GM21723 (cell line): ENCODE data around the gene ATXN2.
"Not testable (repeated sequence)": the region's sequence is repeated elsewhere in the genome, so short reads cannot be mapped to it uniquely, and the experiment has no call there.

Experiments
- ATAC-seq: cut with Tn5 transposase; IDR thresholded peaks from one replicate; pipeline ENCODE4 v1.9.1; 2021; ENCODE audit warnings: mild to moderate bottlenecking, moderate library complexity; ENCODE audit not compliant: unreplicated experiment

The ATXN2 gene

DNA sequence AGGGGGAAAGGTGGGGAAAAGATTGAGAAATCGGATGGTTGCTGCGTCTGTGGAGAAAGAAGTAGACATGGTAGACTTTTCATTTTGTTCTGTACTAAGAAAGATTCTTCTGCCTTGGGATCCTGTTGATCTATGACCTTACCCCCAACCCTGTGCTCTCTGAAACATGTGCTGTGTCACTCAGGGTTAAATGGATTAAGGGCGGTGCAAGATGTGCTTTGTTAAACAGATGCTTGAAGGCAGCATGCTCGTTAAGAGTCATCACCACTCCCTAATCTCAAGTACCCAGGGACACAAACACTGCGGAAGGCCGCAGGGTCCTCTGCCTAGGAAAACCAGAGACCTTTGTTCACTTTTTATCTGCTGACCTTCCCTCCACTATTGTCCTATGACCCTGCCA, 91.4 kb downstream of the ATXN2 start:
- not testable (repeated sequence) for ATAC-seq

DNA sequence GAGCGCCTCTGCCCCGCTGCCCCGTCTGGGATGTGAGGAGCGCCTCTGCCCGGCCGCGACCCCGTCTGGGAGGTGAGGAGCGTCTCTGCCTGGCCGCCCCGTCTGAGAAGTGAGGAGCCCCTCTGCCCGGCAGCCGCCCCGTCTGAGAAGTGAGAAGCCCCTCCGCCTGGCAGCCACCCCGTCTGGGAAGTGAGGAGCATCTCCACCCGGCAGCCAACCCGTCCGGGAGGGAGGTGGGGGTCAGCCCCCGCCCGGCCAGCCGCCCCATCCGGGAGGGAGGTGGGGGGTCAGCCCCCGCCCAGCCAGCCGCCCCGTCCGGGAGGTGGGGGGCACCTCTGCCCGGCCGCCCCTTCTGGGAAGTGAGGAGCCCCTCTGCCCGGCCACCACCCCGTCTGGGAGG, 91.9 kb downstream of the ATXN2 start:
- not testable (repeated sequence) for ATAC-seq

DNA sequence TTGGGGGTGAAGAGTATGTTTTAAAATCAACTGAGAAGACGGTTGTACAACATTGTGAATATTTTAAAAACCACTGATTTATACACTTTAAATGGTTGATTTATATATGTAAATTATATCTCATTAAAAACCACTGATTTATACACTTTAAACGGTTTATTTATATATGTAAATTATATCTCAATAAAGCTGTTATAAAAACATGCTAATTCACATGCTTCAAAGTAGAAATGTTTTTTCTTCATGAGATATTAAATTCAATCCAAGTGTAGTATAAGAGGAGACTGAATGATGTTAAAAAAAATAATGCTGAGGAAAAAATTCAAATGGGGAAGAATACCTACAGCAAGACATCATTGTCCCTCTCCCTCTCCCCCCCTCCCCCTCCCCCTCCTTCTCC, 92.9 kb downstream of the ATXN2 start:
- no peak for ATAC-seq

DNA sequence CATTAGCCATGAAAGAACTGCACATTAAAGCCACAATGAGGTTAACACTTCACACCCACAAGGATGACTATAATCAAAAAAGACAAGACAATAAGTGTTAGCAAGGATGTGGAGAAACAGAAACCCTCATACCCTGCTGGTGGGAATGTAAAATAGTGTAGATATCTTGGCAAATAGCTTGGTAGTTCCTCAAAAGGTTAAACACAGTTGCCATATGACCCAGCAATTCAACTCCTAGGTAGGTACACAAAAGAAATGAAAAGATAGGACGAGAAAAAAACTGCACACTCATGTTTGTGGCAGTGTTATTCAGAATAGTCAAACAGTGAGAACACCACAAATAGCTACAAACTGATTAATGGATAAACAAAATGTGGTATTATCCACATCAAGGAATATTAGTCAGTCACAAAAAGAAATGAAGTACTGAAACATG, 93.5 kb downstream of the ATXN2 start:
- ATAC-seq: no peak

DNA sequence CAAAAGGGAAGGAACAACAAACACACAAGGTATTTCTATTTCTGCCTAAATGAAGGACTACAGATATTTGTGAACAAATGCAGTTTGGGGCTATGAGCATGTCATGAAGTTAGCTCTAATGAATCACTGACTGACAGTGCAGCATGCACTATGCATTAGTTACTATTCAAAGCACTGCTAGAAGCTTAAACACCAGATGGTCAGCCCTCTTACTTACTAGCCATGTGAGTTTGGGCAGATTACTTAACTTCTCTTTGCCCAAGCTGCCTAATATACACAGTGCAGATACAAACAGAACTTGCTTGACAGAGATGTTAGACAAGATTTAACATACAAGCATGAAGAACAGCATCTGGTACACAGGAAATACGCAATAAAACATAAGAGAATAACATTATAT, 96.0 kb downstream of the ATXN2 start:
- ATAC-seq: no peak

DNA sequence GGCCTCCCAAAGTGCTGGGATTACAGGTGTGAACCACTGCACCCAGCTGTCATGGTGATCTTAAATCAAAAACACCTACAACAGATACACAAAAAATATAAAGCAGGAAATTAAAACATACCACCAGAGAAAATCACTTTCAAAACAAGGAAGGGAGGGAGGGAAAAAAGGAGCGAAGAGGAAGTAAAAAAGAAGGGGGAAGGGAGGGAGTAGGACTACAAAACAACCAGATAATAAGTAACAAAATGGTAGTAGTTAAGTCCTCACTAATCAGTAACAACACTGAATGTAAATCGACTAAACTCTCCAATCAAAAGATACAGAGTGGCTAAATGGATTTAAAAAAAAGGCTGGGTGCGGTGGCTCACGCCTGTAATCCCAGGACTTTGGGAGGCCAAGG, 104.4 kb downstream of the ATXN2 start:
- ATAC-seq: no peak

DNA sequence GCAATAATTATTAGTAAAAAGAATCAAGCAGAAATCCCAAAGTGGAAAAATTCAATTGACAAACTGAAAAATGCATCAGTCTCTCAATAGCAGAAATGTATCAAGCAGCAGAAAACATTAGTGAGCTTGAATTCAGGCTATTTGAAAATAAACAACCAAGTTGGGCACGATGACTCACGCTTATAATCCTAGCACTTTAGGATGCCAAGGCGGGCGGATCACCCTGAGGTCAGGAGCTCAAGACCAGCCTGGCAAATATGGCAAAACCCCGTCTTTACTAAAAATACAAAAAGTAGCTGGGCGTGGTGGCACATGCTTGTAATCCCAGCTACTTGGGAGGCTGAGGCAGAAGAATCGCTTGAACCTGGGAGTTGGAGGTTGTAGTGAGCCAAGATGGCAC, 106.1 kb downstream of the ATXN2 start:
- not testable (repeated sequence) for ATAC-seq

DNA sequence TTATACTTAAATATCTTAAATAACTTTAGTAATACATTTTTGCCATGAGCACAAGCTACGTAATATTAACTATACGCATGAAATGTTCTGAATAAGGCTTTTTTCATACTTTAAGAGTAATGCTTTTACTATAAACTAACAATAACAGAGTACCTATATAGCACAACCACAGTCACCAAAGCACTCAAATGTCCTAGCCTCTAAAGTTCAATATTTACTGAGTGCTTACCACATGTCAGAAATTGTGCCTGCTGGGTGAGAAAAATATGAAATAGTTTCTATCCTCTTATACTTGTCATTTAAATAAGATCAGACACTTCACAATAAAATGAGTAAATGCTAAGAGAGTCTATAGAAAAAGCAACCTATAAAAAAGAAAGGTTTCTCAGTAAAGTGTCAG, 110.3 kb downstream of the ATXN2 start:
- no peak for ATAC-seq

DNA sequence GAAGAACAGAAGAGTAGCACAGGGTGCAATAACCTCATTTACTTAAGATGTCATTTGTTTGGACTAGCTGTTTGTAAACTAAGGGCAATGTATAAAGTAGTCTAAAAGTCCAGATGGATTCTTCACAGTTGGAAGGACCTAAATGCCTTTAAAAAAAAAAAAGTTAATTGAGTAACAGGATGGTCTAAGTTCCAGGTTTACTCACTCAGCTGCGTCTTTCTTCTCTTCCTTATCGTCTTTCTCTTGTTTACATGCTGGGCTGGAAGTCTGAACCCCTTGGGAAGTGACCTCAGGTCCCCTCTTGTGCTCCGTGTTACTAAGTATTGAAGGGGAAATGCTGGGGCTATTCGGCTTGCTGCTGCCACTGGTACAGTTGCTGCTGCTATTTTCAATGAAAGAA, 110.8 kb downstream of the ATXN2 start:
- no peak for ATAC-seq

DNA sequence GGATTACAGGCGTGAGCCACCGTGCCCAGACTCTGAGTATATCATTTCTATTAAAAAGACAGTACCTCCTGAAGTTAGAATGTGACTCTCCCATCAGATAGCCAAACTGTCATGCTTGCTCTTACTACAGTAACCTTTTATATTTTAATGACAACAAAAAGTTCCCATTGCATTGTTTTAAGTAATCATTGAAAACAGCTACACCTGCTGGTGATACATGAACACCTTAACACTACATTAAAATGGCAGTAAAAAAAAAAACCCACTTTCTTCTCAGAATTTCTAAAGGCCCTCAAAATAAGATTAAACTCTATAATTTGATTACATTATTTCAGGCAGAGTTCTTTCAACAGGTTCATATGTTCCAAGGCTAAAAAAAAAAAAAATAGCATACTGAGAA, 116.7 kb downstream of the ATXN2 start:
- ATAC-seq: no peak

DNA sequence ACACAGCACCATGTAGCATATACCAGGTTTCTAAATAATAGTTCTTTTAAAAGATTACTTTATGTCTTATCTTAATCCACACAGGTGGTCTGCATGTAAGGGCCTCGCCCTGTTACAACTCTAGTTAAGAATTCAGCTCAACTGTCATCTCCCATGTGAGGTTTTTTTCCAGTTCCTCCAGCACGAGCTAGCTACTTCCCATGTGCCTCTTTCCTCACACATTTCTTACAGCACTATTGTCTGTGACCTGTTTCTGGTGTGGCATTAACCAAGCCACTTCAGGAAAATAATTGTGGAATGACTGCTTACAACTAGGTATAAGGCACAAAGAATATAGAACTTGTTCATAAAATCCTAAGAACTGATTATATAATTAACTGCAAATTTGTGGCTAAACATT, 127.9 kb downstream of the ATXN2 start:
- ATAC-seq: no peak

DNA sequence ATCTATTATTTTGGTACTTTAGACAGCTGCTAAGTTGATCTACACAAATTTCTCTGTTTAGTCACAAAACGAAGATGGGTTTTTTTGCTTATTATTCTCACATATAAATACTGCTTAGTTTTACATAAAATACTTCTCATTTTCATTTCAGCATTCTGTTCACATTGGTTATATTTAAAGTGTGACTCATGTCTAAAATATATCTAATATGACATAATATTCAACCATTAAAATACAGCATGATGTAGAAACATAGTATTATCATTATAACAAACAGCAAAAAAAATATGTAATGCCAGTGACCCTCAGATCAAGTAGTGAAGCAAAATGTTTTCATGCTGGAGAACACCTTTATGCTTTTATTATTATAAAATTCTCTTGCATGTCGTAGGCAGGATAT, 129.7 kb downstream of the ATXN2 start:
- no peak for ATAC-seq

DNA sequence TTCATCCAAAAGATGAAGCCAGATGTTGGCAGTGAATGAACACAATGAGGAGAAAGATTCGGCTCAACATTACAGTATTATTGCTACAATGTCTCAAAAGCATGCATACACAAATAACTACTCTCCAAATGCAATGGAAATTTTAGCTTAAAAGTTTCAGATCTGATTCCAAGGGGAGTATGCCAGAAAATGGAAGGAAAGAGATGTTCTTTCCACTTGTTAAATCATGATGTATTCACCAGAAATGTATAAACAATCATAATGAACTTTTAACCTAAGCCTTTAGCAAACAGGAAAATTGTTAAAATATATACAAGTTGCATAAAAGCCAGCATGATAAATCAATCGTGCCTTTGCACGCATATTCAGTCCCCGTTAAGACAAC, 131.3 kb downstream of the ATXN2 start:
- no peak for ATAC-seq

DNA sequence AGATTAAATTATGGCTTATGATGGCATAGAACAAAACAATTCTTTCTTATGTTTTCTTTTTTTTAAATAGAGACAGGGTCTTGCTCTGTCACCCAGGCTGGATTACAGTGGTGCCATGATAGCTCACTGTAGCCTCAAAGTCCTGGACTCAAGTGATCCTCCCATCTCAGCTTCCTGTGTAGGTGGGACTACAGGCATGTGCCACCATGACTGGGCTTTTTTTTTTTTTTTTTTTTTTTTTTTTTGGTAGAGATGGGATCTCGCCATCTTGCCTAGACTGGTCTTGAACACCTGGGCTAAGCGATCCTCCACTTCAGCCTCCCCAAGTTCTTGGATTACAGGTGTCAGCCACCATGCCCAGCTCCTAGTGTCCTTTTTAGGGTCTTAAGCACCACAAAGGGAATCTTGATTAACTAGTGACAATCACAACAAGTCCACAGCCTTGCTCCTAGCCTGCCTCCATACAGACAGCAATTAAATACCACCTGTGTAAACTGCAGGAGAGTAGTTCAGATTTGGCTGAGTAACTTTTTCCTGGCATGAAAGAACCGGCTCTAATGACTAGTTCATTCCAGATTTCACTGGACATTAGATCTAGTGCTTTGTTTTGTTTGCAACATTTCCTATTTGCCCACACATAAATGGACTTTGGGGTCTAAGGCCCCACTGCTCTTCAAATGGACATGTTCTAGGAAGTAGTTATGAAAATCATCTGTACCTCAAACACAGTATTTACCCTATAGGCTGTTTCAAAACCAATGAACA, 131.8 kb downstream of the ATXN2 start:
- no peak for ATAC-seq

DNA sequence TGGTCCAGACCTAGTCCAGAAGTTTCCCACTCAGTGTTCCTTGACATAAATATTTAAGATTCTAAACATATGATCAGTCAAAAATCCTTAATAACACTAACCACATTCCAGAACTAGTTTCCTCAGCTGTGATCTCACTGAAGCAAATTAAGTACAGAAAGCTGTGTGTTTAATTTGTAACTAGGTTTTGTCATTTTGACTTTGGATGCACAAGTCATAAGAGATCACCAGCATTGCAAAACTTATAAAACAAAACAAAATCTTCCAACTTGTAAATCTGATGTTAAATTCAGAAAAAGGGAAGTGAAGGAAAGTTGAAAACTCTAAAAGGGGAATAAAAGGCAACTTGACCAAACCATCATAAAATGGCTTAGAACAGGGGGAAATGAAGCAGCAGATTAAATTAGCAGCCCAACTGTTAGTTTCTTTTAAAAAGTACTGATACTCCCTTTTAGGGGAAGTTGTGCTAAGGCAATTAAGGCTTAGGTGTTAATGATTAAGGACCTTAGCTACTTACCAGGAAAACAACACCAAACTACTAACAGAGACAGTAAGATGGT, 136.8 kb downstream of the ATXN2 start:
- ATAC-seq: no peak

DNA sequence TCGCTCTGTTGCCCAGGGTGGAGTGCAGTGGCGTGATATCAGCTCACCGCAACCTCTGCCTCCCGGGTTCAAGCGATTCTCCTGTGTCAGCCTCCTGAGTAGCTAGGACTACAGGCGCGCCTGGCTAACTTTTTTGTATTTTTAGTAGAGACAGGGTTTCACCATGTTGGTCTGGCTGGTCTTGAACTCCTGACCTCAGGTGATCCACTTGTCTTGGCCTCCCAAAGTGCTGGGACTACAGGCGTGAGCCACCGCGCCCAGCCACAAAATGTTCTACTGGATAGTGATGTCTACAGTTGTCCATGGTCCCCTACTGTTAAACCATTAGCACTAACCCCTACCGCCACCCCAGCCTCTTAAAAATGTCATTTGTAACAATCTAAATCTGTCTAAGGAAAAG, 139.0 kb downstream of the ATXN2 start:
- ATAC-seq: not testable (repeated sequence)

DNA sequence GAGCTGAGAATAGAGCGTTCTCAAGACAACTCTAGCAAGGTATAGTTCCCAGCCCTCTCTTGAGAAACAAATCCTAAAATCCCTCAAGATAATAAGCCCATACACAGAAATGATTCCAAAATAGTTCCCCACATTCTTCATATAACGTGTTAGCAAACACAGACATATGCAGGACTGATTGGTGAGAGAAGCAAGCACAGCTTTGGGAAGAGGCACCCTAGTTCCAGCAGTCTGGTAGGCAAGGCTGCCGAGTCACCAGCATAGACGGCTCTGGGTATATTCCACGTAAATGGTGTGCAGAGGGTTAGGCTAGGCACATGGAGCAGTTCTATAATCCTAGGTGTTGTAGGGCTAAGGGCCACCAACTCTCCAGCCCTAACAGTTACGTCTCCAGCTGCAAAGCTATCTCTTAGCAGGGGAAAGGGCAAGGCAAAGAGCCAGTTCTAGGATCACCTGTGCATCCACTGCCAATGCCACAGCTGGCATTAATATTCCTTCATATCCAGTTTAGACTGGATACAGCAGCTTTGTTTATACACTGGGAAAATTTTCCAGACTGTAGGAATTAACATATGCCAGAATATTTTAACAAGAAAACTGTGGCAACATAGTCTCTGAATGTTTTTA, 140.5 kb downstream of the ATXN2 start:
- ATAC-seq: no peak

DNA sequence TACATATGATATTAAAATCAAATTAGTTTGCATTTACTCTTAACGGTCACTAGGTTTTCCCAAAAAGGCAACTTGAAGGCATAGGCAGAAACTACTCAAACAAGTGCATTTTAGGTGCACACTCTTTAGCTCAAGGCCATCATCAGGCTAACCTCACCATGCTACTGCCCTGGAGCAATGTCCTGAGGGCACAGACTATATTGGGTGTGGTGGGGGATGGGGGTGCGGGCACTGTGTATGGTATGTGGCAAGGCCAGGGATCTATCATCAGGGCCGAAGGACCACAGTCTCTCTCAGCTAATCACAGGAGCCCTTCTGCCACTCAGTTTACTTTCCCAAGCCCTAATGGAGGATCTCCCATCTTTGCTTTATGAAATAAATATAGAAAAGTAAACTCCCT, 141.5 kb downstream of the ATXN2 start:
- ATAC-seq: no peak

DNA sequence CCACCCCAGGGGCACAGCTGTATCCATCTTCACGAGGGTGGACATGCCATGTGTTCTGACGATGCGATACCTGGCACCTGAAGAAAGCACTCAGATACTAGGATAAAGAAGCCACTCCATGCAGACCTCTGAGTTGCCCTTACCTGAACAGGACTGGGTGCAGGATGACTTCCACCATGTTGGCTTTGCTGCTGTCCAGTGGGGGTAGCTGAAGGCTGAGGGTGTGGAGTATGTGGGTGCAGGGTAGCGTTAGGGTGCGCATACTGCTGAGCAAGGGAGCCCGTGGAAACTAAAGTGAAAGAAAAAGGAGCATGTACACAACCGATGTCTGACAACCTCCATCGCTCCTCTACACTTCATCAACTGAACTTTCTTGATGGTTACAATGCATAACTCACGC, 142.0 kb downstream of the ATXN2 start:
- no peak for ATAC-seq

DNA sequence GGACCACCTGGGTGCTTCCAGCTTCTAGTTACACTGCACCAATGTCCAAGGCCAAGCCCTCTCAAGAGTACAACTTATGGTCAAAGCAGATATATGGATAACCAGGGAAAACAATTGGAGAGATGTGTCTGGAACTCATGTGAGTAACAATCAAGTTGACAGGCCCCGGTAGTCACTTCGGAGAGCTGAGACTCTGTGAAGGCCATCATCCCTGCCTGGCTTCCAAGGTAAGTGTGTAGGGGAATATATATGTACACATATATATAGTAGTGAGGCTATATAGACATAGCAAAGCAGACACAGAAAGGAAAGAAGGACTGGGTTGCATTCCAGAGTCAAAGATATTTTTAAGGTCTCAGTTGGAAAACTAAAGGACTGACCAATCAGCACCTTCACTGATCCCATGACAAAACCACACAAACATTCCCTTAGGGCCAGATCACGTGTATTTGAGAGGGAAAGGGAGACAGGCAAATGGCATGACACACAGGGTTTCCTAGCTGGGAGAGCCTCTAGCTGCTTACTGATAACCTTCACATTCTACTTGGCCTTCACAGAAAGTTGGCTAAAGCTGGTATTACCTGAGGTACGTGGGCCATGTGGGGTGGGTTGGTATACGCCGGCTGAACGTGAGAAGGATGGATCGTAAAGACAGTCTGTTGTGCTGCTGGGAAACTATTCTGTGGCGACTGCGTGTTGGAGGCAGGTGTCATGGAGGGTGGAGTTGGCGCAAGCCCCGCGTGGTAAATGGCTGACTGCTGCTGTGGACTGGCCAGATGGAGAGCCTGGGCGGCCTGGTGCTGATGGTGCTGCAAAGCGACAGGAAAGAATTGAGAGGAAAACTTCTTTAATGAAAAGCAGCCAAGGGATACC, 143.4 kb downstream of the ATXN2 start:
- no peak for ATAC-seq

DNA sequence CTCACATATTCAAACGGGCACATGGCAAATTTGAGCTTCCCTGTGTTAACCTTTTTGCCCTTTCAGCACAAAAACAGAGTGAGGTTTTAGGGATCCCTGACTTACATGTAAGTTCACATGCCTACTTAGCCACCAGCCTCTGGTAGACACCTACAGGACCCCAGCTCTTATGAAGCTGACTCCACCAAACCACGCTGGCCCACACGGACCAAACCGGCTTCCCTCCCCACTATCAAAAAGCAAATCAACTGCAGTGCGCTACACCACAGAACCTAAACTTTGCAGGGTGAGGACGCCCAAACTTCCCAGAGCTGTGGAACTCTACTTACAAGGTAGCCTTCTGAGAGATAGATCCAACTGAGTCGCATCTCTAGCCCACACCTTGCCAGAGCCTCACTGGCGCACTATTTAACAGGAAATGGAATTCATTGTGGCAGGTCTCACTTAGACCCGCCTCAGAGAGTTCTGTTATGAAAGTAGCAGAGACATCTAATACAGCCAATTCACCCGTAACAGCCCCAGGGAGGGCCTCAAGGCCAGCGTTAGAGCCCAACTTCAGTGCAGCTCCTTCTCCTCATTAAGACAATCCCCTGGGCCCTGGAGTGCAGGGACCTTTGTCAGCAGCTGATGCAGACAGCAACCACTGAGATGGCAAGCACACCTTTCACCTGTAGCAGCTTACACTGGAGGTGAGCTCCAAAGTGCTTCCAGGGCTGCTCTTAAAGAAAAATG, 144.2 kb downstream of the ATXN2 start:
- ATAC-seq: no peak
